Thyroid gland (tissue), 4 donors: ENCODE data around the gene CCNG1. TPM values are rescaled to one million over a fixed set of nuclear protein-coding genes. Genes with fewer than 3 reads are reported as not detected.

Source experiments
- DNase-seq, 2 donors: peaks; one replicate each; pipeline ENCODE4 v3.0.0-alpha.2; 2019
- H3K27ac ChIP-seq, 3 donors: fragments of 200-600 bp; sonication (generic); 1 replicate in 2 of 3; 2 replicates in 1 of 3; pipeline ENCODE4 v1.5.1; 2016 to 2019; ENCODE audit warnings: mild to moderate bottlenecking in 1 of 3, moderate library complexity in 1 of 3
- H3K27me3 ChIP-seq: fragments of 200-600 bp; sonication (generic); one replicate; pipeline ENCODE4 v1.5.1; 2019
- H3K36me3 ChIP-seq, 2 donors: fragments of 200-600 bp; sonication (generic); one replicate each; pipeline ENCODE4 v1.5.1; 2016 to 2019
- H3K4me1 ChIP-seq, 2 donors: fragments of 200-600 bp; sonication (generic); one replicate each; pipeline ENCODE4 v1.5.1; 2017 to 2019
- H3K4me3 ChIP-seq, 3 donors: fragments of 200-600 bp; sonication (generic); replicated peaks in 1 of 3; 1 replicate in 2 of 3; 2 replicates in 1 of 3; pipeline ENCODE4 v1.5.1; 2016; ENCODE audit warnings: mild to moderate bottlenecking in 1 of 3
- H3K9me3 ChIP-seq: fragments of 200-600 bp; sonication (generic); one replicate; pipeline ENCODE4 v1.5.1; 2017
- CTCF ChIP-seq, 6 experiments: fragments of 200-600 bp in 3 of 6; fragments of 450-650 bp in 3 of 6; sonication (generic) in 3 of 6; IDR thresholded peaks; one replicate each; pipeline ENCODE4 v1.5.1; 2016 to 2019; ENCODE audit warnings: antibody characterized with exemption in 6 of 6, mild to moderate bottlenecking in 2 of 6, inconsistent platforms in 1 of 6, moderate library complexity in 1 of 6
- POLR2A ChIP-seq, 2 donors: fragments of 450-650 bp; IDR thresholded peaks; one replicate each; pipeline ENCODE4 v1.6.1; 2017; ENCODE audit warnings: antibody characterized with exemption in 2 of 2, mild to moderate bottlenecking in 2 of 2, moderate library complexity in 1 of 2
- WGBS, 2 donors: methylation state at CpG; one replicate each; pipeline ENCODE4 v1.1.5; 2017; 5-methylcytosine and 5-hydroxymethylcytosine counted together
- intact Hi-C: fragments of 100-400 bp; cut with DNase I; formaldehyde crosslinking; loops from one replicate; pipeline ENCODE4 v1.15.1; 2023
- small RNA-seq: library from RNA; depleted of rRNA; stranded (forward); fragments of <200 nt; gene quantifications from one replicate; pipeline ENCODE3, GENCODE V24; 2016
- total RNA-seq, 4 donors: library from RNA; depleted of rRNA; stranded (reverse); fragments of >200 nt; gene quantifications; one replicate each; pipeline ENCODE4 v1.2.3, GENCODE V29; 2016

The CCNG1 gene
- total RNA-seq, 4 donors from 2014 or later = 116 to 149 (median 125) TPM

- TF ChIP-seq POLR2A (IDR thresholded peaks at IDR 0.05) (no peak), CTCF (IDR thresholded peaks at IDR 0.05) (no peak)
- intact Hi-C loops = no loop called here
- no peak overlapping the region for H3K27ac ChIP-seq
- no peak for DNase-seq
- WGBS, 2 donors = 93 to 97% methylated on average over 2 of the region's 2 CpGs
- no peaks in the 10 kb centered on the region for H3K9me3 ChIP-seq
- H3K36me3 ChIP-seq = no peaks in the 10 kb centered on the region
- no peaks in the 10 kb centered on the region for H3K4me1 ChIP-seq
- H3K27me3 ChIP-seq = no peaks in the 10 kb centered on the region
- no peak overlapping the region for H3K4me3 ChIP-seq
Measured at GRCh38 chr5:163478126-163478981, 41.0 kb downstream of the CCNG1 start.

- TF ChIP-seq CTCF (IDR thresholded peaks at IDR 0.05) = no peak
- TF ChIP-seq POLR2A (IDR thresholded peaks at IDR 0.05) = no peak
- Histone ChIP-seq H3K9me3 (no peaks in the 10 kb centered on the region), H3K4me1 (no peaks in the 10 kb centered on the region), H3K36me3 (no peaks in the 10 kb centered on the region), H3K4me3 (no peak overlapping the region), H3K27me3 (no peaks in the 10 kb centered on the region), H3K27ac (no peak overlapping the region)
- intact Hi-C loops = no loop called here
- WGBS, 2 donors = 95 to 100% methylated on average over 1 of the region's 1 CpG
- no peak for DNase-seq
Measured at GRCh38 chr5:163478982-163479271, 41.5 kb downstream of the CCNG1 start.

GRCh38 chr5:163489055-163489744, 51.8 kb downstream of the CCNG1 start:
- intact Hi-C loops = no loop called here
- DNase-seq = no peak
- Histone ChIP-seq H3K9me3 (no peaks in the 10 kb centered on the region), H3K27me3 (no peaks in the 10 kb centered on the region), H3K4me3 (no peak overlapping the region), H3K4me1 (no peaks in the 10 kb centered on the region), H3K36me3 (no peaks in the 10 kb centered on the region), H3K27ac (no peak overlapping the region)
- WGBS, 2 donors = 83 to 98% methylated on average over 5 to 6 of the region's 6 CpGs
- TF ChIP-seq POLR2A (IDR thresholded peaks at IDR 0.05) (no peak), CTCF (IDR thresholded peaks at IDR 0.05) (no peak)

GRCh38 chr5:163489745-163490075, 52.3 kb downstream of the CCNG1 start:
- H3K27me3 ChIP-seq = no peaks in the 10 kb centered on the region
- DNase-seq = no peak
- H3K4me3 ChIP-seq = no peak overlapping the region
- no peaks in the 10 kb centered on the region for H3K4me1 ChIP-seq
- H3K9me3 ChIP-seq = no peaks in the 10 kb centered on the region
- 97 to 99% methylated on average over 3 of the region's 3 CpGs for WGBS, 2 donors
- H3K36me3 ChIP-seq = no peaks in the 10 kb centered on the region
- no peak overlapping the region for H3K27ac ChIP-seq
- intact Hi-C loops = no loop called here
- no peak for TF ChIP-seq CTCF (IDR thresholded peaks at IDR 0.05)
- no peak for TF ChIP-seq POLR2A (IDR thresholded peaks at IDR 0.05)

Small RNA genes lying within 50 kb of the gene (small RNA-seq; reads per million reads assigned to genes)
- gene AC008723.1 = not detected

Other genes starting within 250 kb of the CCNG1 start
- gene NUDCD2, start 22.5 kb downstream of the CCNG1 start, total RNA-seq = 10 to 100 TPM in 3 of 4 donors, 1 to 10 TPM in 1; 7.0 to 19.5 (median 14.8) TPM
- 1 to 10 TPM in 1 of 4 donors, under 1 TPM in 3; 0.56 to 1.8 (median 0.68) TPM for gene HMMR, start 23.0 kb downstream of the CCNG1 start, total RNA-seq
- 100 to 1,000 TPM in 2 of 4 donors, 10 to 100 TPM in 2; 74.0 to 110 (median 101) TPM for gene MAT2B, start 68.0 kb downstream of the CCNG1 start, total RNA-seq